Activated CD4-positive, alpha-beta T cell treated with anti-CD3 and anti-CD28 coated beads, Interleukin-2, amount 50 U/mL, for 4 hours (primary cell): ENCODE results near the gene PITX1.

Source experiments
- DNase-seq, 2 experiments: peaks; one replicate each; pipeline ENCODE4 v3.0.0-alpha.2; 2020

The PITX1 gene

GRCh38 chr5:135061001-135061400, 27.0 kb upstream of the PITX1 start:
- no peak for DNase-seq

- DNase-seq, result no peak
Observed at GRCh38 chr5:135060021-135060420, 26.0 kb upstream of the PITX1 start.

- no peak for DNase-seq
Observed at GRCh38 chr5:135059000-135059923, 25.2 kb upstream of the PITX1 start.

GRCh38 chr5:135058331-135058732, 24.3 kb upstream of the PITX1 start:
- no peak for DNase-seq

GRCh38 chr5:135057233-135057632, 23.2 kb upstream of the PITX1 start:
- DNase-seq, result no peak

GRCh38 chr5:135056316-135057030, 22.4 kb upstream of the PITX1 start:
- no peak for DNase-seq

- no peak for DNase-seq
Observed at GRCh38 chr5:135055396-135055795, 21.4 kb upstream of the PITX1 start.

- DNase-seq, result no peak
Observed at GRCh38 chr5:135054546-135054945, 20.5 kb upstream of the PITX1 start.

GRCh38 chr5:135053989-135054388, 20.0 kb upstream of the PITX1 start:
- no peak for DNase-seq

- DNase-seq, result no peak
Observed at GRCh38 chr5:135053278-135053677, 19.2 kb upstream of the PITX1 start.

- DNase-seq, result no peak
Observed at GRCh38 chr5:135052511-135053145, 18.6 kb upstream of the PITX1 start.

GRCh38 chr5:135051872-135052271, 17.8 kb upstream of the PITX1 start:
- DNase-seq, result no peak

GRCh38 chr5:135051399-135051798, 17.4 kb upstream of the PITX1 start:
- DNase-seq, result no peak

- DNase-seq, result no peak
Observed at GRCh38 chr5:135050244-135050767, 16.3 kb upstream of the PITX1 start.

- DNase-seq, result no peak
Observed at GRCh38 chr5:135048930-135049329, 14.9 kb upstream of the PITX1 start.

- DNase-seq, result no peak
Observed at GRCh38 chr5:135048286-135048685, 14.3 kb upstream of the PITX1 start.

- DNase-seq, result no peak
Observed at GRCh38 chr5:135047347-135047695, 13.3 kb upstream of the PITX1 start.

- DNase-seq, result no peak
Observed at GRCh38 chr5:135046661-135047346, 12.8 kb upstream of the PITX1 start.

GRCh38 chr5:135045488-135045887, 11.5 kb upstream of the PITX1 start:
- DNase-seq, result no peak

- no peak for DNase-seq
Observed at GRCh38 chr5:135042595-135042994, 8.6 kb upstream of the PITX1 start.

GRCh38 chr5:135041726-135042125, 7.7 kb upstream of the PITX1 start:
- DNase-seq, result no peak

- DNase-seq, result no peak
Observed at GRCh38 chr5:135041145-135041587, 7.1 kb upstream of the PITX1 start.
